NCI-H82 treated with DMSO at 0.1 percent for 48 hours (cell line): ENCODE data around the gene TCOF1.

Experiments
- DNase-seq: peaks from one replicate; lab custom pipeline; 2025; ENCODE audit not compliant: unreplicated experiment; lab: John Stamatoyannopoulos, UW

Gene TCOF1

DNA sequence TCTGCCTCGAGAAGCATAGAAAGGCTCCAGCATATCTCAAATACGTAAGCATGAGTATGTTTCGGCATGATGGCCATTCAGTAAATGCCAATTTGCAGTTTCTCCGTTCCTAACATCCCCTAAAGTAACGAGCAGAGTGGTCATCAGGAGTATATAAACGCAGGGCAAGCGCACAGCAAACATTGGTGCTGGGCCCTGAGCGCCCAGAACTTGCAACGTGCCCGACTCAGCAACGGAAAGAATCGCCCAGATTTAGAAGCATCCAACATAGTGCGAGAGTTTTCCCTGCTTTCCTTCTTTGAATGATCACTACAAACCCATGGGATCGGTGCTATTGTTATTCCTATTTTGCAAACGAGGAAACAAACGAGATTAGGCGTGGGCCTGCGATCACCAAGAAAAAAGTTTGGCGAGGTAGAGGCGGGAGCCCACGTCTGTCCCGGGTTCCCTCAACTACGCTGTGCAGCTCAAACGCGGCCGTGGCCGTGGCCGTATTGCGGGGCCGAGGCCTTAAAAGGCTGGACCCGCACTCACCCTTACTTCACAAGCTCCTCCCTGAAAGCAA, 91.5 kb downstream of the TCOF1 start:
- DNase-seq: no peak
